ENCODE data around the gene SKIL.

The SKIL gene

GRCh38 chr3:170357176-170358041, at the start of gene SKIL:
Gene SKIL, plus strand, starts transcription at chr3:170357715. Its CDS starts 2,617 bp downstream, at chr3:170360332.
- H3K4me3 ChIP-seq (ENCODE audit: low read depth in 1 of 5, low read length in 5 of 5) = peak within 1 kb of the TSS; percentile 79 to 90 (median 80)
- H3K27ac ChIP-seq (ENCODE audit: low read depth, low read length) = peak within 1 kb of the TSS; percentile 93
- no peaks in the 10 kb centered on the region for H3K9me3 ChIP-seq (ENCODE audit: control insufficient read depth in 5 of 5, low read length in 5 of 5)
- H3K9ac ChIP-seq (ENCODE audit: low read length in 5 of 5) = peak within 1 kb of the TSS in 4 of 5 donors; percentile 77 to 91 (median 84)
- H3K36me3 ChIP-seq (ENCODE audit: control insufficient read depth in 5 of 5, insufficient read depth in 5 of 5, low read length in 5 of 5) = peaks cover 0 to 6% (median 4%) of the 10 kb centered on the region in 5 donors
- H3K4me1 ChIP-seq (ENCODE audit: control insufficient read depth in 5 of 5, insufficient read depth in 5 of 5, low read length in 5 of 5) = peaks cover 0 to 41% (median 38%) of the 10 kb centered on the region in 5 donors
- no peaks in the 10 kb centered on the region for H3K27me3 ChIP-seq (ENCODE audit: control insufficient read depth in 5 of 5, insufficient read depth in 4 of 5, low read length in 5 of 5)

GRCh38 chr3:170309046-170309445, 48.5 kb upstream of the SKIL start:
- no peaks in the 10 kb centered on the region for H3K36me3 ChIP-seq (ENCODE audit: control insufficient read depth in 5 of 5, insufficient read depth in 5 of 5, low read length in 5 of 5)
- peaks cover 0 to 7% (median 0%) of the 10 kb centered on the region in 5 donors for H3K4me1 ChIP-seq (ENCODE audit: control insufficient read depth in 5 of 5, insufficient read depth in 5 of 5, low read length in 5 of 5)
- no peak overlapping the region for H3K27ac ChIP-seq (ENCODE audit: low read depth, low read length)
- H3K9me3 ChIP-seq (ENCODE audit: control insufficient read depth in 5 of 5, low read length in 5 of 5) = no peaks in the 10 kb centered on the region
- H3K4me3 ChIP-seq (ENCODE audit: low read depth in 1 of 5, low read length in 5 of 5) = no peak overlapping the region
- no peaks in the 10 kb centered on the region for H3K27me3 ChIP-seq (ENCODE audit: control insufficient read depth in 5 of 5, insufficient read depth in 4 of 5, low read length in 5 of 5)
- H3K9ac ChIP-seq (ENCODE audit: low read length in 5 of 5) = no peak overlapping the region

- H3K27ac ChIP-seq (ENCODE audit: low read depth, low read length) = no peak overlapping the region
- peaks cover 0 to 6% (median 3%) of the 10 kb centered on the region in 5 donors for H3K4me1 ChIP-seq (ENCODE audit: control insufficient read depth in 5 of 5, insufficient read depth in 5 of 5, low read length in 5 of 5)
- H3K9ac ChIP-seq (ENCODE audit: low read length in 5 of 5) = no peak overlapping the region
- H3K9me3 ChIP-seq (ENCODE audit: control insufficient read depth in 5 of 5, low read length in 5 of 5) = no peaks in the 10 kb centered on the region
- H3K36me3 ChIP-seq (ENCODE audit: control insufficient read depth in 5 of 5, insufficient read depth in 5 of 5, low read length in 5 of 5) = no peaks in the 10 kb centered on the region
- H3K4me3 ChIP-seq (ENCODE audit: low read depth in 1 of 5, low read length in 5 of 5) = no peak overlapping the region
- H3K27me3 ChIP-seq (ENCODE audit: control insufficient read depth in 5 of 5, insufficient read depth in 4 of 5, low read length in 5 of 5) = no peaks in the 10 kb centered on the region
Measured at GRCh38 chr3:170317954-170318353, 39.6 kb upstream of the SKIL start.

GRCh38 chr3:170320461-170321121, 36.9 kb upstream of the SKIL start:
- Histone ChIP-seq H3K27ac (ENCODE audit: low read depth, low read length) (no peak overlapping the region), H3K36me3 (ENCODE audit: control insufficient read depth in 5 of 5, insufficient read depth in 5 of 5, low read length in 5 of 5) (no peaks in the 10 kb centered on the region), H3K9ac (ENCODE audit: low read length in 5 of 5) (no peak overlapping the region), H3K9me3 (ENCODE audit: control insufficient read depth in 5 of 5, low read length in 5 of 5) (no peaks in the 10 kb centered on the region), H3K27me3 (ENCODE audit: control insufficient read depth in 5 of 5, insufficient read depth in 4 of 5, low read length in 5 of 5) (no peaks in the 10 kb centered on the region), H3K4me3 (ENCODE audit: low read depth in 1 of 5, low read length in 5 of 5) (no peak overlapping the region), H3K4me1 (ENCODE audit: control insufficient read depth in 5 of 5, insufficient read depth in 5 of 5, low read length in 5 of 5) (peaks cover 0 to 6% (median 3%) of the 10 kb centered on the region in 5 donors)

- H3K9me3 ChIP-seq (ENCODE audit: control insufficient read depth in 5 of 5, low read length in 5 of 5) = no peaks in the 10 kb centered on the region
- H3K9ac ChIP-seq (ENCODE audit: low read length in 5 of 5) = no peak overlapping the region
- no peaks in the 10 kb centered on the region for H3K36me3 ChIP-seq (ENCODE audit: control insufficient read depth in 5 of 5, insufficient read depth in 5 of 5, low read length in 5 of 5)
- no peaks in the 10 kb centered on the region for H3K27me3 ChIP-seq (ENCODE audit: control insufficient read depth in 5 of 5, insufficient read depth in 4 of 5, low read length in 5 of 5)
- H3K4me1 ChIP-seq (ENCODE audit: control insufficient read depth in 5 of 5, insufficient read depth in 5 of 5, low read length in 5 of 5) = peaks cover 0 to 6% (median 3%) of the 10 kb centered on the region in 5 donors
- H3K4me3 ChIP-seq (ENCODE audit: low read depth in 1 of 5, low read length in 5 of 5) = no peak overlapping the region
- H3K27ac ChIP-seq (ENCODE audit: low read depth, low read length) = no peak overlapping the region
Measured at GRCh38 chr3:170321321-170322034, 36.0 kb upstream of the SKIL start.

GRCh38 chr3:170322566-170323269, 34.8 kb upstream of the SKIL start:
- Histone ChIP-seq H3K4me3 (ENCODE audit: low read depth in 1 of 5, low read length in 5 of 5) (no peak overlapping the region), H3K27me3 (ENCODE audit: control insufficient read depth in 5 of 5, insufficient read depth in 4 of 5, low read length in 5 of 5) (no peaks in the 10 kb centered on the region), H3K9ac (ENCODE audit: low read length in 5 of 5) (no peak overlapping the region), H3K27ac (ENCODE audit: low read depth, low read length) (no peak overlapping the region), H3K9me3 (ENCODE audit: control insufficient read depth in 5 of 5, low read length in 5 of 5) (no peaks in the 10 kb centered on the region), H3K4me1 (ENCODE audit: control insufficient read depth in 5 of 5, insufficient read depth in 5 of 5, low read length in 5 of 5) (peaks cover 0 to 3% (median 0%) of the 10 kb centered on the region in 5 donors), H3K36me3 (ENCODE audit: control insufficient read depth in 5 of 5, insufficient read depth in 5 of 5, low read length in 5 of 5) (no peaks in the 10 kb centered on the region)

GRCh38 chr3:170323331-170323730, 34.2 kb upstream of the SKIL start:
- Histone ChIP-seq H3K27me3 (ENCODE audit: control insufficient read depth in 5 of 5, insufficient read depth in 4 of 5, low read length in 5 of 5) (no peaks in the 10 kb centered on the region), H3K4me3 (ENCODE audit: low read depth in 1 of 5, low read length in 5 of 5) (no peak overlapping the region), H3K4me1 (ENCODE audit: control insufficient read depth in 5 of 5, insufficient read depth in 5 of 5, low read length in 5 of 5) (peaks cover 0 to 3% (median 0%) of the 10 kb centered on the region in 5 donors)

GRCh38 chr3:170324962-170325361, 32.6 kb upstream of the SKIL start:
- H3K36me3 ChIP-seq (ENCODE audit: control insufficient read depth in 5 of 5, insufficient read depth in 5 of 5, low read length in 5 of 5) = no peaks in the 10 kb centered on the region
- H3K4me3 ChIP-seq (ENCODE audit: low read depth in 1 of 5, low read length in 5 of 5) = no peak overlapping the region
- H3K9me3 ChIP-seq (ENCODE audit: control insufficient read depth in 5 of 5, low read length in 5 of 5) = no peaks in the 10 kb centered on the region
- no peak overlapping the region for H3K27ac ChIP-seq (ENCODE audit: low read depth, low read length)
- H3K4me1 ChIP-seq (ENCODE audit: control insufficient read depth in 5 of 5, insufficient read depth in 5 of 5, low read length in 5 of 5) = peaks cover 0 to 3% (median 0%) of the 10 kb centered on the region in 5 donors
- H3K9ac ChIP-seq (ENCODE audit: low read length in 5 of 5) = no peak overlapping the region
- no peaks in the 10 kb centered on the region for H3K27me3 ChIP-seq (ENCODE audit: control insufficient read depth in 5 of 5, insufficient read depth in 4 of 5, low read length in 5 of 5)

More at GRCh38 chr3:170323331-170323730, 34.2 kb upstream of the SKIL start:
- Histone ChIP-seq H3K9ac (ENCODE audit: low read length in 5 of 5) (no peak overlapping the region), H3K9me3 (ENCODE audit: control insufficient read depth in 5 of 5, low read length in 5 of 5) (no peaks in the 10 kb centered on the region), H3K36me3 (ENCODE audit: control insufficient read depth in 5 of 5, insufficient read depth in 5 of 5, low read length in 5 of 5) (no peaks in the 10 kb centered on the region), H3K27ac (ENCODE audit: low read depth, low read length) (no peak overlapping the region)

GRCh38 chr3:170327040-170327808, 30.3 kb upstream of the SKIL start:
- no peak overlapping the region for H3K27ac ChIP-seq (ENCODE audit: low read depth, low read length)
- H3K4me1 ChIP-seq (ENCODE audit: control insufficient read depth in 5 of 5, insufficient read depth in 5 of 5, low read length in 5 of 5) = peaks cover 0 to 4% (median 0%) of the 10 kb centered on the region in 5 donors
- no peak overlapping the region for H3K4me3 ChIP-seq (ENCODE audit: low read depth in 1 of 5, low read length in 5 of 5)
- no peaks in the 10 kb centered on the region for H3K27me3 ChIP-seq (ENCODE audit: control insufficient read depth in 5 of 5, insufficient read depth in 4 of 5, low read length in 5 of 5)
- no peaks in the 10 kb centered on the region for H3K9me3 ChIP-seq (ENCODE audit: control insufficient read depth in 5 of 5, low read length in 5 of 5)
- H3K36me3 ChIP-seq (ENCODE audit: control insufficient read depth in 5 of 5, insufficient read depth in 5 of 5, low read length in 5 of 5) = no peaks in the 10 kb centered on the region
- H3K9ac ChIP-seq (ENCODE audit: low read length in 5 of 5) = no peak overlapping the region
